Measurements from ENCODE around the gene POLR3C.

The POLR3C gene

DNA sequence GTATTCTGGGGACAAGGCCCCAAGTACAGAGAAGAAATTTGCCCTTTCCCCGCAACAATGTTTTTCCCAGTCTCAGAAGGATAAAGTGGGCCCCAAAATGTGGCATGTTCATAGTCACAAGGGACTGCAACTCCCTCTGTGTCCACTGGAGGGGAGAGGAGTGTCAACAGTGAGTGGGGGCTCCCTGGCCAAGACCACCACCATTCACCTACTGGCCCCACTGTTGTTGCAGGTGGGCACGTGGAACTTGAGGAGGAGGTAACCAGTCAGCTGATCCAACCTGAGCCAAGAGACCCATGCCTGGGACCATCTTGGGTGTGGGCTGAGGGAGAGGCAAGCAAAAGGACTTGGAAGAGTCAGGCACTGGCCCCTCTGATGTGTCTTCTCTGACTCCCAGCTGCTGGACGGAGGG is 22.2 kb downstream of the POLR3C start:
- Histone ChIP-seq H3K9me3 (ENCODE audit: control insufficient read depth, low read length) (no peaks in the 10 kb centered on the region), H3K27ac (ENCODE audit: insufficient read depth, low read depth, low read length, poor library complexity, severe bottlenecking) (no peak overlapping the region), H3K4me1 (ENCODE audit: control insufficient read depth, insufficient read depth, low read length) (no peaks in the 10 kb centered on the region), H3K36me3 (ENCODE audit: control insufficient read depth, insufficient read depth, low read length) (peaks cover 44% of the 10 kb centered on the region), H3K4me3 (ENCODE audit: insufficient read depth, low read depth, low read length) (peak overlapping the region; percentile 68), H3K27me3 (ENCODE audit: control insufficient read depth, insufficient read depth, low read length, poor library complexity, severe bottlenecking) (peaks cover 8% of the 10 kb centered on the region)
- 80 to 89% methylated on average over 3 of the region's 3 CpGs for WGBS, 2 experiments

DNA sequence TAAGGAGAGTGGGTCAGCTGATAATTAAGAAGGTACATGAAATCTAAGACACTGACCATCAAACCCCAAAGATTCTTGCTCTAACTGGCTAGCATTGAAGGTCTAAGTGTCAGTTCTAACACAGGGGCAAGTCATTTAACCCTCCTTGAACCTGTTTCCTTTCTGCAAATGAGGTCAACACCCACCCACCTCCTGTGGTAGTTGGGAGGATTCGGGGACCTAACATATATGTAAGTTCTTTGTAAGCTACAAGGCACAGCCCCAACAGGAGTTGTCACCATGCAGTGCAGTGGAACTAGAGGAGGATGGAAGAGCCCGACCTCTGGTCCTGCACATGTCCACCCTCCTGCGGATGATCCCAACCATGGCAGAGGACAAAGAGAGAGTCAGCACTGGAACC is 23.8 kb downstream of the POLR3C start:
- Histone ChIP-seq H3K9me3 (ENCODE audit: control insufficient read depth, low read length) (no peaks in the 10 kb centered on the region), H3K4me3 (ENCODE audit: insufficient read depth, low read depth, low read length) (no peak overlapping the region), H3K27me3 (ENCODE audit: control insufficient read depth, insufficient read depth, low read length, poor library complexity, severe bottlenecking) (peaks cover 8% of the 10 kb centered on the region), H3K36me3 (ENCODE audit: control insufficient read depth, insufficient read depth, low read length) (peaks cover 39% of the 10 kb centered on the region), H3K27ac (ENCODE audit: insufficient read depth, low read depth, low read length, poor library complexity, severe bottlenecking) (no peak overlapping the region), H3K4me1 (ENCODE audit: control insufficient read depth, insufficient read depth, low read length) (no peaks in the 10 kb centered on the region)
- WGBS, 2 experiments = 94 to 98% methylated on average over 3 of the region's 3 CpGs

DNA sequence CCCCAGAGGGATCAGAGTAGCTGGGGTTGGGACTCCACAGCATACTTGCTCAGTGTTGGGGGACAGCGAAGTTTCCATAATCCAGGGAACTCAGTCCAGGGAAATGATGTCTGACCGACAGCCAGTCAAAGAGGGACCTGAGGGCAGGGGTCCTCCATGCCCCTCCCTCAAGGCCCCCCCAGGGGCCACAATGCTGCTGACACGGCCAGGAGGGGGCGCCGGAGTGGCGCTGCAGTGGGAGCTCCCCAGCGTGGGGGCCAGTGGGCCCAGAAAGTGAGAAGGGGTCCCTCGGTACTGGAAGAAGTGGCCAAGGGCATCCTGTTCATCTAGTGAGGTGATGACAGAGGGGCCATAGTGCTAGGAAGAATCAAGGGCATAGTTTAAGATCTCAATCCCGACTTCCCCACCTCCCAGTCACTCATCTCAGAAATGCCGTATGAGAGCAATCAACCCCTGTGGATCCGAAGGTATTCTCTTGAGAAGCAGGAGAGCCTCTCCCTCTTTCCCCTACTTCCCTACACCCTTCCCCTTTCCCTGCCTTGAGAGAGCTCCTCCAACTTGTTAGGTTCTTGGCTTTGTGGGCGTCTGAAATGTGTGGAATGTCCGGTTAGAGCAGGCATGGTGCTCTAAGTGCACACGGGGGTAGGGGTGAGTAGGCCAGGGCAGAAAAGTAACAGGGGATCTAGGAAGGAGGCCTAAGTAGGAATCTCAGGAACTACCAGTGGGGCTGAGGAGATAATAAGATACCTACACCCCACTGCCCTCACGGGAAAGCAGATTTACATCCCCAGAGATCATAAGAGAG is 25.6 kb downstream of the POLR3C start:
- no peak overlapping the region for H3K4me3 ChIP-seq (ENCODE audit: insufficient read depth, low read depth, low read length)
- 89 to 93% methylated on average over 15 of the region's 15 CpGs for WGBS, 2 experiments

DNA sequence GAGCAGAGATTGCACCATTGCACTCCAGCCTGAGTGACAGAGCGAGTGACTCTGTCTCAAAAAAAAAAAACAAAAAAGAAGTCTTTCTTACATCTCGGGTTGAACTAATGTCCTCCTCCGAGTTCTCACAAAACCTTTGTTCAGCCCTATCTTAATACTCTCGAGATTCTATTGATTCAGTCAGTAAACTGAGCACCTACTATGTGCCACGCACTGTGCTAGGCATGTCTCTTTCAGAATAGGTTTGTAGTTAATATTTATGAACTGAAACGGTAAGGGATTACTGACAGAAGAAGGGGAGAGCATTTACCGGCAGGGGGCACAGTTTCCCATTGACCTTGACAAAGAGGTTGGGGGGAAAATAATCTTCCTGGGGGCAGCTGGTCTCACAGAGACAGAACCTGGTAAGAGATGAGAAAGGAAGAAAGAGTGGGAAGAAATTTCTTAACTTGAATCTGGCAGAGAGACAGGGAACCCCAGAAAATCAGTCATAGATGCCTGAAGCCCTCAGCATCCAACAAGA is 31.5 kb downstream of the POLR3C start:
- H3K36me3 ChIP-seq (ENCODE audit: control insufficient read depth, insufficient read depth, low read length) = peaks cover 48% of the 10 kb centered on the region
- WGBS, 2 experiments = 91 to 94% methylated on average over 7 of the region's 7 CpGs
- no peaks in the 10 kb centered on the region for H3K27me3 ChIP-seq (ENCODE audit: control insufficient read depth, insufficient read depth, low read length, poor library complexity, severe bottlenecking)
- no peaks in the 10 kb centered on the region for H3K4me1 ChIP-seq (ENCODE audit: control insufficient read depth, insufficient read depth, low read length)
- no peak overlapping the region for H3K27ac ChIP-seq (ENCODE audit: insufficient read depth, low read depth, low read length, poor library complexity, severe bottlenecking)
- no peak overlapping the region for H3K4me3 ChIP-seq (ENCODE audit: insufficient read depth, low read depth, low read length)
- no peaks in the 10 kb centered on the region for H3K9me3 ChIP-seq (ENCODE audit: control insufficient read depth, low read length)

More for the DNA sequence above, 25.6 kb downstream of the POLR3C start:
- Histone ChIP-seq H3K36me3 (ENCODE audit: control insufficient read depth, insufficient read depth, low read length) (peaks cover 52% of the 10 kb centered on the region), H3K4me1 (ENCODE audit: control insufficient read depth, insufficient read depth, low read length) (no peaks in the 10 kb centered on the region), H3K27me3 (ENCODE audit: control insufficient read depth, insufficient read depth, low read length, poor library complexity, severe bottlenecking) (peaks cover 8% of the 10 kb centered on the region), H3K9me3 (ENCODE audit: control insufficient read depth, low read length) (no peaks in the 10 kb centered on the region), H3K27ac (ENCODE audit: insufficient read depth, low read depth, low read length, poor library complexity, severe bottlenecking) (no peak overlapping the region)

DNA sequence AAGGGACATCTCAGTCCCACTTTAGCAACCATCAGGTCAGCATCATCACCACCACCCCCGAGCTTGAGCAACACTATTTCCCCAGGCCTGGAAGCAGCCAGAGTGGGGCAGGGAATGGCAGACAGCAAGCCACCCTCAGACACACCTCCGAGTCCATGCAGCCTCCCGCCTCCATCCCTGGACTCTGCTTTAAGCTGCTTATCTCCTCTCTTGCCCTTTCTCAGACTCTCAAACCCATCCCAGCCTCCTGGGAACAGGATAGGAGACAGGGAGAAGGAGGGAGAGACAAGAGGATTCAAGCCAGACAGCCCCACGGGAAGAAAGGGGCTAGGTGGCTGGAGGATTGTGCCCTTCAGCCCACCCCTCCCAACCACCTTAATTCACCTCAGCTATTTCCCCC is 33.2 kb downstream of the POLR3C start:
- Histone ChIP-seq H3K27ac (ENCODE audit: insufficient read depth, low read depth, low read length, poor library complexity, severe bottlenecking) (no peak overlapping the region), H3K36me3 (ENCODE audit: control insufficient read depth, insufficient read depth, low read length) (peaks cover 40% of the 10 kb centered on the region), H3K27me3 (ENCODE audit: control insufficient read depth, insufficient read depth, low read length, poor library complexity, severe bottlenecking) (no peaks in the 10 kb centered on the region), H3K4me1 (ENCODE audit: control insufficient read depth, insufficient read depth, low read length) (no peaks in the 10 kb centered on the region), H3K4me3 (ENCODE audit: insufficient read depth, low read depth, low read length) (peak overlapping the region; percentile 90), H3K9me3 (ENCODE audit: control insufficient read depth, low read length) (no peaks in the 10 kb centered on the region)
- 79 to 100% methylated on average over 3 to 4 of the region's 4 CpGs for WGBS, 2 experiments

DNA sequence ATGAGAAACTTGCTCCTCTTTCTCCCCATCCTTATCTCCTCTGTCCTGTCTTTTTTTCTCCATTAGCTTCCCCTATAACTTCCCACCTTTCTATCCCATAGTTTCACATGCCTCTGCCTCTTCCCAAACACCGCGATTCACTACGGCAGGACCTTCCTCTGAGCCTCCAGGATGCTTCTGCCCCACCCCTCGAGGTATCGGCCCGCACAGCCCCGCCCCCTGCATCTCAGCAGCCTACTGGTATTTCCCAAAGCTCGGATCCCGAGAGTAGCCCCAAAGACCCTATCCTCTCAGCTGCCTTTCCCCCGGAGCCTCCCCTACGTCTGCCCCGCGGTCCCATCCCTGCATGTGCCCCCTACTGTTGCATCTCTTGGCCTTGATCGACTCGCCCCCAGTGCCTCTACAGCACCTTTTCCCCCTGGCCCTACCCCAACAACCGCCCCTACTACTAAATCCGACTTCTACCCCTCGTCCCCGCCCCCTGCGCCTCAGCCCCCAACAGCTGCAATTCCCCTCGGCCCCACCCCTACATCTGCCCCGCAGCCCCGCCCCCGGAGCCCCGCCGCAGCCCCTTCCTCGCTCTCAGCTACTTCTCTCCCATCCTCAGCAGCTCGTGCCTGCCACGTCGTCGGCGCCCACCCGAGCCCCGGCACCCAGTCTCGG is 34.4 kb downstream of the POLR3C start:
- H3K27me3 ChIP-seq (ENCODE audit: control insufficient read depth, insufficient read depth, low read length, poor library complexity, severe bottlenecking) = no peaks in the 10 kb centered on the region
- 0% methylated on average over 34 to 35 of the region's 35 CpGs for WGBS, 2 experiments
- H3K36me3 ChIP-seq (ENCODE audit: control insufficient read depth, insufficient read depth, low read length) = peaks cover 32% of the 10 kb centered on the region
- no peaks in the 10 kb centered on the region for H3K4me1 ChIP-seq (ENCODE audit: control insufficient read depth, insufficient read depth, low read length)
- no peaks in the 10 kb centered on the region for H3K9me3 ChIP-seq (ENCODE audit: control insufficient read depth, low read length)
- peak overlapping the region; percentile 90 for H3K4me3 ChIP-seq (ENCODE audit: insufficient read depth, low read depth, low read length)
- H3K27ac ChIP-seq (ENCODE audit: insufficient read depth, low read depth, low read length, poor library complexity, severe bottlenecking) = no peak overlapping the region

DNA sequence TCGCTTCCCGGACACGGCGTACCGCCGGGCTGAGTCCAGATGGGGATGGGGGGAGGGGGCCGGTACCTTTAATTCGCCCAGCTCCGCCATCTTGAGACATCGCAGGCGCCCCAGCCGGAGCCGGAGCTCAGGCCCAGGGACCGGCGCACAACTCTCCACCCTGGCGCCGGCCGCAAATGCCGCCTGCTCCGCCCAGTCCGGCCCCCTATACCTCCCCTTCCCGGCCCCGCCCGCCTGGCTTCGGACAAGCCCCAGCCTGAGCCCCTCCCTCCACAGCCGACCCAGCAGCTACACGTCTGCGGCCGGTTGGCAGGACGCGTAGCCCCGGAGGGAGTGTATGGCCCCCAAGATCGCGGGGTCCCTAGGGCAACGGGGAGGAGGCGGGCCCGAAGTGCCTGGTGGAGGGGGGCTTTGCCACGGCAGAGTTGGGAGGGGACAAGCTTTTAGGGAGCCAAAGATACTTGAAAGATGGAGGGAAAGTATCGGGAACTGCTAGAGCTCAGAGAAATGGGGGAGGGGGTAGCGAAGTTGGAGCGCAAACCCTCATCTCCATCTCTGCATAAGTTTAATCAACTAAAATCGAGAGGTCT is 35.0 kb downstream of the POLR3C start, which contains the start of gene PIAS3:
PIAS3 (minus strand) TSS at position 181 of the 590 bp plus-strand sequence; CDS start at position 90, 91 bp downstream.
- H3K27ac ChIP-seq (ENCODE audit: insufficient read depth, low read depth, low read length, poor library complexity, severe bottlenecking) = peak within 1 kb of the TSS; percentile 73
- no peaks in the 10 kb centered on the region for H3K9me3 ChIP-seq (ENCODE audit: control insufficient read depth, low read length)
- WGBS, 2 experiments = 0% methylated on average over 42 of the region's 42 CpGs
- H3K36me3 ChIP-seq (ENCODE audit: control insufficient read depth, insufficient read depth, low read length) = peaks cover 25% of the 10 kb centered on the region
- H3K4me1 ChIP-seq (ENCODE audit: control insufficient read depth, insufficient read depth, low read length) = no peaks in the 10 kb centered on the region
- no peaks in the 10 kb centered on the region for H3K27me3 ChIP-seq (ENCODE audit: control insufficient read depth, insufficient read depth, low read length, poor library complexity, severe bottlenecking)
- H3K4me3 ChIP-seq (ENCODE audit: insufficient read depth, low read depth, low read length) = peak within 1 kb of the TSS; percentile 90

DNA sequence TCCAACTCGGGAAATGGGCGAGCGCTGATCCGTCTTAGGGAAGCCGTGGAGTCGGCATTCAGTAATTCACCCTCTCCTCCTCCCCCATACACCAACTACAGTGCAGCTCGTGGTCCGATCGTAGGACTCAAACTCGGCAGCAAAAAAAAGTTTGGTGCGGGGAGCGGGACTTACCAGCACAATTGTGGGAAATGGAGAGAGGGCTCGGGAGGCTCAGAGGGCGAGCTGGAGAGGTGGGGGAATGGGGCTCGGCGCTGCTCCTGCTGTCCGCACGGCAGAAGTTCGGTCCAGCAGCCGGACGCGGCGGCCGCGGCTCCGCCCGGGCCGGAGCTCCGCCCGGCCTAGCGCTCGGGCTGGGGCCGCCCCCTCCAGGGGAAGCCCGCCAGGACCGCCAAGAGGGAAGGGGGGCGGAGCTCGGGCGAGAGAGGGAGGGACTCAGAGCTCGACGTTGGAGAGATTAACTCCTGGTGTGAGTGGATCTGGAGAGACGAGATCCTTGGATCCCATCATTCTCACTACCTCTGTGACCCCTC is 35.6 kb downstream of the POLR3C start:
- no peaks in the 10 kb centered on the region for H3K9me3 ChIP-seq (ENCODE audit: control insufficient read depth, low read length)
- WGBS, 2 experiments = 0 to 1% methylated on average over 41 of the region's 41 CpGs
- H3K4me3 ChIP-seq (ENCODE audit: insufficient read depth, low read depth, low read length) = peak overlapping the region; percentile 90
- H3K27me3 ChIP-seq (ENCODE audit: control insufficient read depth, insufficient read depth, low read length, poor library complexity, severe bottlenecking) = no peaks in the 10 kb centered on the region
- H3K36me3 ChIP-seq (ENCODE audit: control insufficient read depth, insufficient read depth, low read length) = peaks cover 21% of the 10 kb centered on the region
- peak overlapping the region; percentile 73 for H3K27ac ChIP-seq (ENCODE audit: insufficient read depth, low read depth, low read length, poor library complexity, severe bottlenecking)
- no peaks in the 10 kb centered on the region for H3K4me1 ChIP-seq (ENCODE audit: control insufficient read depth, insufficient read depth, low read length)

DNA sequence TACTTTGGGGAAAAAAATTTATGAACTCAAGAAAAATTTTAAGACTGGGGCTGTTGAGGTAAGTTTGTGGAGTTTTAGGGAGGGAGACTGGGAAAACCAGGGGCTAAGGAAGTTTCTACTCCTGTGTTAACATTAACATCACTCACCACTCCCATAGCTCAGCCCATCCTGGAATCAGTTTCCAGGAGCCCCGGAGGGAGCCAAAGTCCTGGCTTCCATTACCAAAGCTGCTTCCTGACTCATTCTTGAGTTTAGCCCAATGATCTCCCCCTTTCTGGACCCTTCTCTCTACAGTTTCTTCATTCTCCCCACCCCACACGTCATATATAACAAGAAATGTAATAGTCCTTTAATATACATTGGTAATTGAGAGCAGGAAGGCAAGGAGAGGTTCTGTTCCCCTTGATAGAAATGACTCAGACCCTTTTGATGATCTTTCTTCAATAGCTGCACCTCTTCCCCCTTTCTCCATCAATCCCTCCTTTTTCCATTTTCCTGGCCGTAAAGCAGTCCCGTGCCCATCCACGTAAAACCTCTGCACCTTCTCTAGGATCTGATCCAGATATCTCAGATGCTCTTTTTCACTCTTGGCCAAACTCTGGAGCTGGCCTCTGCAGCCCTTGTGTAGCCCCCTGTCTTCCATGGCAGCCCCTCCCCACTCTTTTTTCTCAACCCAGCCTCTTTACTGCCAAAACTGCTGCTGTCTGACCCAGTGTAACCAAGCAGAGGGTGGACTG is 39.5 kb downstream of the POLR3C start:
- Histone ChIP-seq H3K36me3 (ENCODE audit: control insufficient read depth, insufficient read depth, low read length) (no peaks in the 10 kb centered on the region), H3K9me3 (ENCODE audit: control insufficient read depth, low read length) (no peaks in the 10 kb centered on the region), H3K4me1 (ENCODE audit: control insufficient read depth, insufficient read depth, low read length) (no peaks in the 10 kb centered on the region), H3K4me3 (ENCODE audit: insufficient read depth, low read depth, low read length) (no peak overlapping the region), H3K27me3 (ENCODE audit: control insufficient read depth, insufficient read depth, low read length, poor library complexity, severe bottlenecking) (no peaks in the 10 kb centered on the region), H3K27ac (ENCODE audit: insufficient read depth, low read depth, low read length, poor library complexity, severe bottlenecking) (no peak overlapping the region)
- WGBS, 2 experiments = 87 to 89% methylated on average over 4 of the region's 5 CpGs

All from ectodermal cell (in vitro differentiated cells).